Lung microvascular endothelial cell (primary cell): ENCODE results near the gene BMP6. TPM values are rescaled to one million over a fixed set of nuclear protein-coding genes. Genes with fewer than 3 reads are reported as not detected.
A peak's percentile ranks its signal among the peaks of the same experiment; 100 is the strongest.

ENCODE experiments used
- DNase-seq, 2 donors: peaks; one replicate each; pipeline versions ENCODE4 v3.0.0 to v3.0.0-alpha.2; 2010; ENCODE audit warnings: low read depth in 2 of 2
- total RNA-seq: library from RNA; depleted of rRNA; stranded (reverse); fragments of >200 nt; gene quantifications from 2 replicates; pipeline ENCODE4 v1.2.1, GENCODE V29; 2014

BMP6 gene
- total RNA-seq, 1 donor from 2014 or later = 246 TPM

DNA sequence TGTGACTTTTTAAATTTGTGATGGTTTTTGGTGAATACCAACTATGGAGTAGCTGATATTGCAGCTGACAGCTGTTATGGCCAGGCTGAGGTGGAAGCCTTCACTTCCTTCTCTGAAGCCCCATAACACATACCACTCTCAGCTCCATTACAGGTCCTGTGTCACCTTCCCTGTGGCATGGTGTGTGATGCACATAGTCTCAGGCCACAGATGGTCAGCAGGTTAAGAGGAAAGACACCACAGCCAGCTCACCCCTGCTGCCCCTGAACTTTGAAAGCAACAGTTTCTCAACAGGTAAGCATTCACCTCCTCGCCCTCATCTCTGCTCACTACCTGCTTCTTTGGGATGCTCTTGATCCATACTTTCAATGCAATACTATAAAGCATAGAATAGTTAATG is 177.0 kb downstream of the BMP6 start:
- DNase-seq = no peak

DNA sequence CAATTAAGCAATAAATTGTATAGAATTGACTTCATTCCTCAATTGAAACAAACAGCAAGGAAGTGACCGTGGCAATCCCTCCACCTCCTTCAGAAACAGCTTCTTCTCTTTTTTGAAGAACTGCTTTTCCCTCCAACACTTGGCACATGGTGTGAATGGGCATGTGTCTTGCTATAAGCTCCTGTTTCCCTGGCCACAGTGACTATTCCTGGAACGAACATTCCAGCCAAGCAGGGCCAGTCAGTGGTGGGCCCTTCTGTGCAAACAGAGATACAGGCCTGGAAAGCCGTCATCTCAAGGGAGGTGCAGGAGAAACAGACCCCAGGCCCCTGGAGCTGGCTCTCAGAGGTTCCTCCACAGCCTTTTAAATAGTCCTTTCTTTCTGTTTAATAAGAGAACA is 177.8 kb downstream of the BMP6 start:
- DNase-seq = no peak

GRCh38 chr6:7904654-7905319 is 178.9 kb downstream of the BMP6 start:
- DNase-seq = no peak

DNA sequence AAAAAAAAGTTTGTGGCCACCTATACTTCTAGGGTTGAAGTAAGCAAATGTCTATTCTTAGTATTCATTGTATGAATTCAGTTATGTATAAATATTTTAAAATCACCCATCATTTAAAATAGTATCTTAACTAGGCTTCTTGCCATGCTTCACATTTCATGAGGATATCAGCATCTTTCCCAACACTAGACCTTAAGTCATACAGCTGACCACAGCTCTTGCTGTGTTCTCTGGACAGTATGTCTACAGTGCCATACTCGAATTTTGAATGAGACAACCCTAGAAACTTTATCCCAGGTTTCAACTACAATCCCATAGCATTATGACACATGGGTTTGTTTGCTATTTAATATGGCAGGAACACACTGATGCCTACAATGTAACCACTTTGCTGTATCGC is 179.5 kb downstream of the BMP6 start:
- DNase-seq = no peak

DNA sequence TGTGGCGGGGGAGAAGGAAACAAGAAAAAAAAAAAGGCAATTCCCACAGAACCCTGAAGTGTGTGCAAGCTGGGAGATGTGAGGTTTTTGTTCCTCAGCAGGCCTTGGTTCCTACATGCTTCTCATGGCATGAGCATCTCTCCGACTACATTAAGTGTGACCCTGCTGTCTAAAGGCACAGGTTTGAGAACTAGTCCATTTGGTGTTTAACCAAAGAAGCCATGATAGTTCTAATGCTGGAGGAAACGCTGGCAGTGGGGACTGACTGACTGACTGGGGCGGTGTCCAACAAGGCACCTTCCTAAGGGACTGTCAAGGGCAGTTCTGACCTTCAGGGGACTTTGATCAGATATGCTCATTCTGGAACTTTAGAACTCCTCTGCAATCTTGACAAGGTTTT is 180.8 kb downstream of the BMP6 start:
- no peak for DNase-seq

- DNase-seq = no peak
Observed at GRCh38 chr6:7907159-7907558, 181.3 kb downstream of the BMP6 start.

DNA sequence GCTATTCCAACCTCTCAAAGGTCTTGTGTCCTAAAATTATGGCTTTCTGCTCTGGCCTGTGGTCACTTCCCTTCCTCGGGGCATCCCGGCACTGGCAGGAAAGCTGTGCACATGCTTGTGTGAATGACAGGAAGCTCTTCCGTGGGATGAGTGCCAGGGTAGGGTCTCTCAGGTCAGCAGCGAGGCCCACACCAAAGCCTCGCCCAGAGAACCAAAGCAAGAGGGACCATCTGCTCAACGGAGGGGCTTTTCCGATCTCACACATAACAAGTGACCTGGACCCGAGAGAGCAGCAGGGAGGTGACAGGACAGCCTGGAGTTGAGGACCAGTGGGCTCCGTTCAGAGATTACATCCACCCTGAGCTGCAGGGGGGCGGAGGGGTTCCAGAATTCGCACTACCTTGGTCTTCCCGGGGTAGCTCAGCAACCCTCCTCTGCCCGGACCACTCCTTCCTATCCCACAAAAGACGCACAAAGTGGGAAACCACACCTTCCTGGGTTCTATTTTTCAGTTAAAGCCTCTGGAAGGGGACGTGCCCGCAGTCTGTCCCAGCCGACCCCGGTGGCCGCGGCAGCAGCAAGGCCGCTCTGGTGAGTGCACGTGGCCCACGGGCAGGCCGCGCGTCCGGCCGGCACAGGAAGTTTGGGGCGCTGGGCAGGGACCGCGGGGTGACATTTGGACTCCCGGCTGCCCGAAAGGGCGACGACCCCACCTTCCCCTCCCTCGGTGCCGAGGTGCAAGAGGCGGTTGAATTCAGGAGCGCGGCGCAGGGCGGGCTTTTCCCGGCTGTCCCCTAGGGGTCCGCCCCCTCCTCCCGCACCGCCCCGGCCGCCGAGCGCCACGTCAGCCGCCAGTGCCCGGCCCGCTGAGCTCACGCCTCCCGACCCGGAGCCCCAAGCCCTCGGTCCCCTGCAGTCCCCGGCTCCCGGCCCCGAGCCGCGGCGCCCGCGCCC is 183.7 kb downstream of the BMP6 start:
- peak; percentile 59 to 93 for DNase-seq

DNA sequence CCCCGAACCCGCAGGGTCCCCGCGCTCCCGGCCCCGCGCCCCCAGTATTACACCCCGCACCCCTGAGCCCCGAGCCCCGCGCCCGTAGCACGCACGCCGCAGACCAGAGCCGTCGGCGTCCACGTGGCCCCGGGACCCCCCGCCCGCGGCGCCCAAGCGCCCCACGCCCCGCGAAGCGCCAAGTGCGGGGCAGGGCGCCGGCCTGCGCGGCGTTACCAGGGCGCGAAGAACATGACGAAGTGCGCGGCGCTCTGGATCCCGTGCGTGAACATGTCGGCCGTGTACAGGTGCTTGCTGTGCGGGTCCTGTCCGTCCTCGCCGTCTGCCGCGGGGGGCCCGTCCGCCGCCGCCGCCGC is 184.4 kb downstream of the BMP6 start:
- DNase-seq = no peak

DNA sequence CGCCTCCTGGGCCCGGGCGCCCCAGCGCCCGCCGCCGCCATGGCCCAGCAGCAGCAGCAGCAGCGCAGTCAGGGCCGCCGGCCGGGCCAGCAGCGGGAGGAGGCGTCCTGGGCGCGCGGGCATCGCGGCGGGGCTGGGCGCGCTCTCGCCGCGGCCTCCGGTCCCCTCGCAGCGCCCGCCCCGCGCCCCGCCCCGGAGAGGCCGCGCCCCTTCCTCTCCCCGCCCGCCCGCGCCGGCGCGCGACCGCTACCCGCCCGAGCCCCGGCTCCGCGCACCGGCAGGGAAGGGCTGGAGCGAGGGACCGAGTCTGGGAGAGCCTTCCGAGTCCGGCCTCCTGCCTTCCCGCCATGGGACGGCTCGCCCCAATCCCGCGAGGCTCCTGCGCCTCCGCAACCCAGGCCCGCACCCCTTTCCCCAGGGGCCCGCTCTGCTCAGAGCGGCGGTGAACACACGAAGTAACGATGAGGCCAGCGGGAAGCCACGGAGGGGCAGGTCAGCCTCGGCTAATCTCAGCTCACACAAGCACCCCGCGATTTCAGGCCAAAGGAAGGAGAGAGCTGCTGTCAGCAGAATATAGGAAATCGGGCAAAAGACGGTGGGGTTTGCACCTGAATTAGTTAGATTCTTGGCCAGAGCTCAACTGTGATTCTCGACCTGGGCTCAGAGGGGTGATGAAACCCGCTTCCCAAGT is 184.9 kb downstream of the BMP6 start, which contains the start of gene TXNDC5:
TSS of gene TXNDC5 (minus strand) at position 135 of the 691 bp plus-strand sequence. CDS start at position 123, 12 bp downstream.
- DNase-seq = peak; percentile 77 to 87

- DNase-seq = no peak
Observed at GRCh38 chr6:7911345-7911725, 185.4 kb downstream of the BMP6 start.

DNA sequence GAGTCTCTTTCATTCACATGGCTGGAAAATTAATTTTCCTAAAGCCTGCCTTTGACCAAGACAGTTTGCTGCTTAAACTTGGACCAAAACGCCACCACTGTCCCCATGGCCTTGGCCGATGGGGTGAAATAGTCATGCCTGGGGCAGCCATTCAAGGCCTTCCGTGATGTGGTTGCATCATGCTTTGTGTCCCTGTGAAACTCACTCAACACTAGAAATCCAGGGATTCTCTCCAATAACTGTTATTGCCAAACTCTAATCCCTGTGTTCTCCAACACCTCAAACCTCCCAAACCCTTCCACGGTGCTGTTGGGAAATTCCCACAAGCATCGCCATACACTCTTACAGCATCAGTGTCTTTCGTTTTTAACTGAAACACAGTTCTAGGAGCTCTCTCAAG is 186.1 kb downstream of the BMP6 start:
- no peak for DNase-seq

- no peak for DNase-seq
Observed at GRCh38 chr6:7912736-7913517, 187.0 kb downstream of the BMP6 start.

DNA sequence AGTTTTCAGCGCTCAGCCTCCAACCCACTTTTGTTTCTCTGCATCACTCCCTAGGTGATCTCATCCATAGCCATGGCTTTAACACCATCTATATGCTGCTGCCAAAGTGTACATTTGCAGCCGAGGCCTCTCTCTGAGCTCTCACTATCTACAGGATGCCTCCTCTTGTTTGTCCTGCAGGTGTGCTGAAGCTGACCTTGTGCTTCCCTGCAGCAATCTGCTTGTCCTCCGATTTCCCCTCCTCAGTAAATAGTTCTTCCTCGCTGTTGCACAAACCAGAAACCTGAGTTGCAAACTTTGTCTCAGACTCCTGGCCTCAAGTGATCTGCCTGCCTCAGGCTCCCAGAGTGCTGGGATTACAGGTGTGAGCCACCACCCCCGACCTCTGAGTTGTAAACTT is 188.4 kb downstream of the BMP6 start:
- DNase-seq = no peak

GRCh38 chr6:7914991-7915789 is 189.3 kb downstream of the BMP6 start:
- DNase-seq = peak; percentile 76 to 88

DNA sequence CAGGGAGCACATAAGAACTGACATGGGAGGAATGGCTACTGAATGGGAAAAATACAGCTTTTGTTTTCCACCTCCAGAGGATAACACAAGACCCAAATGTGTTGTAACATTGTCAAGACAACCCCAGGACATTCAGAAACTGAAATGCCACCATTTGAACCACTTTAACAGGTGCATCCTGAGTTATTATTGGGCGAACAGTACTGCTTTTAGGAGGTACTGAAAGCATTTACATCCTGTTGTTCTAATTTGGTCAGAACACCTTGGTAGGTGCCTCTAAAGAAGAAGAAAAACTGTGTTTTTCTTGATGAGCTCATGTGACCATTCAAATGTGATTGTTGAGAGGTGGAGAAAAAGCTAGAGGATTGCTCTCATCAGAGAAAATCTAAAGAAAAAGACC is 191.1 kb downstream of the BMP6 start:
- no peak for DNase-seq

- no peak for DNase-seq
Observed at GRCh38 chr6:7917729-7918128, 191.8 kb downstream of the BMP6 start.

- DNase-seq = no peak
Observed at GRCh38 chr6:7918403-7918802, 192.5 kb downstream of the BMP6 start.

- DNase-seq = no peak
Observed at GRCh38 chr6:7919871-7920270, 194.0 kb downstream of the BMP6 start.

GRCh38 chr6:7920425-7920824 is 194.5 kb downstream of the BMP6 start:
- no peak for DNase-seq

GRCh38 chr6:7921046-7921445 is 195.1 kb downstream of the BMP6 start:
- no peak for DNase-seq
